Measurements from ENCODE around the gene H3-3A.

- TF ChIP-seq TAF1 (IDR thresholded peaks at IDR 0.05; ENCODE audit: borderline replicate concordance, insufficient read depth, low read length) (no peak), SIN3A (IDR thresholded peaks at IDR 0.05; ENCODE audit: borderline replicate concordance, insufficient read depth, low read length) (no peak), POLR2AphosphoS5 (IDR thresholded peaks at IDR 0.05; ENCODE audit: low read depth, low read length) (no peak)
These were observed 2.8 kb upstream of the H3-3A start for GRCh38 chr1:226059709-226060108.

Data from PFSK-1 (cell line).